HAP-1 (cell line): ENCODE results near the gene PLK2.

Experiments used
- DNase-seq, 2 experiments: peaks; one replicate each; pipeline ENCODE4 v3.0.0-alpha.2; 2016 to 2020; ENCODE audit warnings: low spot score in 2 of 2
- H3K27me3 ChIP-seq: fragments of 250-450 bp; sonication (Bioruptor Pico); 2 replicates; pipeline ENCODE4 v1.5.1; 2020; ENCODE audit warnings: low read depth, mild to moderate bottlenecking, moderate library complexity
- H3K36me3 ChIP-seq: fragments of 250-450 bp; sonication (Bioruptor Pico); replicated peaks from 2 replicates; pipeline ENCODE4 v1.5.1; 2020; ENCODE audit warnings: mild to moderate bottlenecking
- H3K4me1 ChIP-seq: fragments of 250-450 bp; sonication (Bioruptor Pico); 2 replicates; pipeline ENCODE4 v1.5.1; 2020; ENCODE audit warnings: mild to moderate bottlenecking
- H3K4me3 ChIP-seq: fragments of 250-450 bp; sonication (Bioruptor Pico); 2 replicates; pipeline ENCODE4 v1.5.1; 2020; ENCODE audit warnings: mild to moderate bottlenecking, moderate library complexity
- H3K9me3 ChIP-seq: fragments of 250-450 bp; sonication (Bioruptor Pico); 2 replicates; pipeline ENCODE4 v1.5.1; 2020; ENCODE audit warnings: mild to moderate bottlenecking, moderate library complexity
- in situ Hi-C: fragments of 300-500 bp; cut with MboI; formaldehyde crosslinking; loops from 3 replicates; pipeline ENCODE4 v1.14.3; 2020; ENCODE audit warnings: low sequenced_read_pairs, inconsistent platforms, mixed read lengths

The PLK2 gene

GRCh38 chr5:58496488-58496887, 36.6 kb upstream of the PLK2 start:
- Histone ChIP-seq H3K27me3 (no peaks in the 10 kb centered on the region; the same call in 1 of the 2 replicates), H3K4me1 (no peaks in the 10 kb centered on the region), H3K36me3 (no peaks in the 10 kb centered on the region), H3K9me3 (no peaks in the 10 kb centered on the region), H3K4me3 (no peak overlapping the region)
- DNase-seq, result no peak
- in situ Hi-C loops, result no loop called here

- Histone ChIP-seq H3K27me3 (no peaks in the 10 kb centered on the region), H3K36me3 (no peaks in the 10 kb centered on the region), H3K4me3 (no peak overlapping the region), H3K4me1 (no peaks in the 10 kb centered on the region), H3K9me3 (no peaks in the 10 kb centered on the region)
- DNase-seq, result no peak
- in situ Hi-C loops, result no loop called here
Observed at GRCh38 chr5:58493141-58493540, 33.3 kb upstream of the PLK2 start.

- DNase-seq, result no peak
- Histone ChIP-seq H3K4me1 (no peaks in the 10 kb centered on the region), H3K9me3 (no peaks in the 10 kb centered on the region), H3K27me3 (no peaks in the 10 kb centered on the region), H3K36me3 (no peaks in the 10 kb centered on the region), H3K4me3 (no peak within 1 kb of the TSS)
- in situ Hi-C loops, result no loop called here
Observed at GRCh38 chr5:58491216-58491892, 31.5 kb upstream of the PLK2 start, which contains the start of gene GAPT. TSS of gene GAPT (plus strand) at chr5:58491435. CDS start at chr5:58494537, 3,102 bp downstream.

- Histone ChIP-seq H3K4me3 (no peak overlapping the region), H3K36me3 (no peaks in the 10 kb centered on the region), H3K4me1 (no peaks in the 10 kb centered on the region), H3K9me3 (no peaks in the 10 kb centered on the region), H3K27me3 (no peaks in the 10 kb centered on the region)
- no peak for DNase-seq
- in situ Hi-C loops, result no loop called here
Observed at GRCh38 chr5:58490402-58491050, 30.6 kb upstream of the PLK2 start.

DNA sequence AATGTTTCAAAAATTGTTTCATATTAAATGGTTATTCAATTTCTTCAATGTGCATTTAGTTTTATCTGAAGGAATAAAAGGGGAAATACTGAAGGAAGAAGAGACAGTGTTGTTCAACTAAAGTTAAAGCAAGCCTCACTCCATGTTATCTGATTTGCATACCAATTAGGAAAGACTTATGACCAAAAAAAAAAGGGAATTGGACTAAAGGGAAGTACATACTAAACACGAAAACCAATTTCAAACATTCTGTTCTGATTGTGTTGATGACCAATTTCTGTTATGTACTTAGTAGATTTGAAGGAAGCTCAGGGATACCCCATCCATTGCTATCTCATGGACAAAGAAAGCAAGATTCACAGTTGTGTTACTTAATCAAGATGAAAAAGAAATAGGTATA, 26.4 kb upstream of the PLK2 start:
- Histone ChIP-seq H3K4me3 (no peak overlapping the region), H3K27me3 (no peaks in the 10 kb centered on the region), H3K9me3 (no peaks in the 10 kb centered on the region), H3K36me3 (no peaks in the 10 kb centered on the region), H3K4me1 (no peaks in the 10 kb centered on the region)
- in situ Hi-C loops, result no loop called here
- no peak for DNase-seq

DNA sequence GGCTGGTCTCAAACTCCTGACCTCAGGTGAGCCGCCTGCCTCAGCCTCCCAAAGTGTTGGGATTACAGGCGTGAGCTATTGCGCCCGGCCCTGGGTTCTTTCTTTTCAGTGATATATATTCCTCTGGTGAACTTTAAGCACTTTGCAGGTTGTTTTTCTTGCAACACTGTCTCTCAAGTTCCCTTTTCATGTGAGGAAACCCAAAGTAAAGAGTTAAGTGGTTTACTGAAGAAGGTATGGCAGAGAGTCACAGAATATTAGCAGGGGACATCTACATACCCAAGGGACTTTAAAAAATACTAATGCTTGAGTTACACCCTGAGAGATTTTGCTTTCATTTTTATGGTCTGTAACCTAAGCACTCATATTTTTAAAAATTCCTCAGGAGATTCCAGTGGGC, 24.6 kb upstream of the PLK2 start:
- Histone ChIP-seq H3K4me3 (no peak overlapping the region), H3K4me1 (no peaks in the 10 kb centered on the region)
- in situ Hi-C loops, result no loop called here

DNA sequence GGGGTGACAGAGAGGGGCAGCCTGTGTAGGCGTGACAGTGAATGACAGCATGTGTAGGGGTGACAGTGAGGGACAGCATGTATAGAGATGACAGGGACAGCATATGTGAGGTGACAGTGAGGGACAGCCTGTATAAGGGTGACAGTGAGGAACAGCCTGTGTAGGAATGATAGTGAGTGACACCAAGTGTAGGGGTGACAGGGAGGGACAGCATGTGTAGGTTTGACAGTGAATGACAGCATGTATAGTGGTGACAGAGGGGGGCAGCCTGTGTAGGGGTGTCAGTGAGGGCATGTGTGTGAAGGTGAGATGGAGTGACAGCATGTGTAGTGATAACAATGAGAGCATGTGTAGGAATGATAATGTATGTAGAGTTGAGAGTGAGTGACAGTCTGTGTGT, 22.6 kb upstream of the PLK2 start:
- in situ Hi-C loops, result no loop called here
- DNase-seq, result no peak
- Histone ChIP-seq H3K36me3 (no peaks in the 10 kb centered on the region), H3K9me3 (no peaks in the 10 kb centered on the region), H3K4me3 (no peak overlapping the region), H3K27me3 (no peaks in the 10 kb centered on the region), H3K4me1 (no peaks in the 10 kb centered on the region)

More for the DNA sequence above, 24.6 kb upstream of the PLK2 start:
- Histone ChIP-seq H3K36me3 (no peaks in the 10 kb centered on the region), H3K9me3 (no peaks in the 10 kb centered on the region), H3K27me3 (no peaks in the 10 kb centered on the region)
- DNase-seq, result no peak

GRCh38 chr5:58481828-58482227, 21.9 kb upstream of the PLK2 start:
- in situ Hi-C loops, result no loop called here
- H3K27me3 ChIP-seq, result no peaks in the 10 kb centered on the region
- no peak overlapping the region for H3K4me3 ChIP-seq
- H3K36me3 ChIP-seq, result no peaks in the 10 kb centered on the region
- no peaks in the 10 kb centered on the region for H3K4me1 ChIP-seq
- no peak for DNase-seq
- H3K9me3 ChIP-seq, result no peaks in the 10 kb centered on the region

DNA sequence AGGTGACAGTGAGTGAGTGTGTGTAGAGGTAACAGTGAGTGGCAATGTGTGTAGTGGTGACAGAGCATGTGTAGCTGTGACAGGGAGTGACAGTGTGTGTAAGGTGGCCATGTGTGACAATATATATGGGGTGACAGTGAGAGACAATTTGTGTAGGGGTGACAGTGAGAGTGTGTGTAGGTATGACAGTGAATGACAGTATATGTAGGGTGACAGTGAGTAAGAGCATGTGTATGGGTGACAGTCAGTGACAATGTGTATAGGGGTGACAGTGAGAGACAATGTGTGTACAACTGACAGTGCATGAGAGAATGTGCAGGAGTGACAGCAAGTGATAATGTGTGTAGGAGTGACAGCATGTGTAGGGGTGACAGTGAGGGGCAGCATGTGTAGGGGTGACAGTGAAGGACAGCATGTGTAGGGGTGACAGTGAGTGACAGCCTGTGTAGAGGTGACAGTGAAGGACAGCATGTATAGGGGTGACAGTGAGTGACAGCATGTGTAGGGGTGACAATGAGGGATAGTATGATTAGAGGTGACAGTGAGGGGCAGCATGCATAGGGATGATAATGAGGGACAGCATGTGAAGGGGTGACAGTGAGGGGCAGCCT, 21.3 kb upstream of the PLK2 start:
- Histone ChIP-seq H3K9me3 (no peaks in the 10 kb centered on the region), H3K27me3 (no peaks in the 10 kb centered on the region), H3K4me1 (no peaks in the 10 kb centered on the region), H3K36me3 (no peaks in the 10 kb centered on the region), H3K4me3 (no peak overlapping the region)
- DNase-seq, result no peak
- in situ Hi-C loops, result no loop called here

GRCh38 chr5:58477760-58478376, 18.0 kb upstream of the PLK2 start:
- in situ Hi-C loops, result no loop called here
- no peak for DNase-seq
- Histone ChIP-seq H3K9me3 (no peaks in the 10 kb centered on the region), H3K27me3 (no peaks in the 10 kb centered on the region), H3K36me3 (no peaks in the 10 kb centered on the region), H3K4me3 (no peak overlapping the region), H3K4me1 (no peaks in the 10 kb centered on the region)

GRCh38 chr5:58475404-58475803, 15.5 kb upstream of the PLK2 start:
- Histone ChIP-seq H3K36me3 (no peaks in the 10 kb centered on the region), H3K4me1 (no peaks in the 10 kb centered on the region), H3K4me3 (no peak overlapping the region), H3K9me3 (no peaks in the 10 kb centered on the region), H3K27me3 (no peaks in the 10 kb centered on the region)
- no peak for DNase-seq
- in situ Hi-C loops, result no loop called here

GRCh38 chr5:58469896-58470295, 10.0 kb upstream of the PLK2 start:
- Histone ChIP-seq H3K4me3 (no peak overlapping the region), H3K9me3 (no peaks in the 10 kb centered on the region), H3K36me3 (no peaks in the 10 kb centered on the region), H3K4me1 (no peaks in the 10 kb centered on the region), H3K27me3 (no peaks in the 10 kb centered on the region)
- in situ Hi-C loops, result loop anchor here (10.0 to 25.0 kb wide), 3 partner anchors 683 to 1165 kb away; no protein-coding TSS in a partner anchor
- DNase-seq, result no peak

DNA sequence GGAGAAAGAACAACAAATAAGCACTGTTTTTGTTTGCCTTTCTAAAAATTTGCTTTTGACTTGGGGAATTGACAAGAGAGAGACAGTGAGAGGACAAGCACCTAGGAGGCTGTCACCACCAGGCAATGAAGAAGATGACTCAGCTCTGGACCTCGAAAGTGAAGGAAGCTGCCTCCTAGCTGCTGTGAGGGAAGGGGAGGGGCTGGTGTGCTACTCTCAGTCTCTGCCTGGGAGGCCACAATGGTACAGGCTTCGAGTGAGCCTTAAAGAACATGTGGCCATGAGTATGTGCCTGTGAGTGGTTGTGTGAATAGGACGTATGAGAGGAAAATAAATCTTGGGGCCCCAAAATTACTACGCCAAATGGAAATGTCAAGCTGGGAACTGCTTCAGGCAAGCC, 7.1 kb upstream of the PLK2 start:
- Histone ChIP-seq H3K4me3 (no peak overlapping the region), H3K4me1 (peaks cover 4% of the 10 kb centered on the region; the same call in 1 of the 2 replicates), H3K36me3 (no peaks in the 10 kb centered on the region), H3K27me3 (no peaks in the 10 kb centered on the region), H3K9me3 (no peaks in the 10 kb centered on the region)
- in situ Hi-C loops, result loop anchor here (10.0 to 25.0 kb wide), 3 partner anchors 680 to 1162 kb away; no protein-coding TSS in a partner anchor
- DNase-seq, result no peak
